Pancreas (tissue), 10 donors: Measurements from ENCODE around the gene RPSA. TPM values are rescaled to one million over a fixed set of nuclear protein-coding genes. Genes with fewer than 3 reads are reported as not detected.
"Not testable (repeated sequence)": the region's sequence is repeated elsewhere in the genome, so short reads cannot be mapped to it uniquely, and the experiment has no call there.

ENCODE experiments used
- ATAC-seq, 4 donors: fragments of 200-7000 bp; cut with Tn5 transposase; one replicate each; pipeline versions ENCODE4 v1.8.0 to v1.9.1; 2020; ENCODE audit warnings: mild to moderate bottlenecking in 4 of 4, moderate library complexity in 4 of 4
- DNase-seq, 6 donors: peaks; one replicate each; pipeline ENCODE4 v3.0.0-alpha.2; 2020
- FAIRE-seq: peaks from 2 replicates; lab custom pipeline; 2012; peaks lifted over from hg19 to GRCh38; lab: Jason Lieb, UNC
- H3K27ac ChIP-seq, 4 donors: fragments of 200-600 bp; sonication (generic); 1 replicate in 3 of 4; 2 replicates in 1 of 4; pipeline versions ENCODE4 v1.5.0 to v1.8.0; 2020
- H3K27me3 ChIP-seq, 4 donors: fragments of 200-600 bp; one replicate each; pipeline ENCODE4 v1.8.0; 2021
- H3K36me3 ChIP-seq, 3 donors: fragments of 200-600 bp; sonication (generic) in 1 of 3; one replicate each; pipeline versions ENCODE4 v1.5.0 to v1.8.0; 2020 to 2021
- H3K4me1 ChIP-seq, 3 donors: fragments of 200-600 bp; one replicate each; pipeline ENCODE4 v1.8.0; 2021
- H3K4me3 ChIP-seq, 4 donors: fragments of 200-600 bp; sonication (generic) in 2 of 4; one replicate each; pipeline versions ENCODE4 v1.5.0 to v1.8.0; 2020 to 2021
- H3K9me3 ChIP-seq, 4 donors: fragments of 200-600 bp; one replicate each; pipeline ENCODE4 v1.8.0; 2021
- CTCF ChIP-seq, 4 donors: fragments of 200-600 bp; sonication (generic) in 3 of 4; IDR thresholded peaks; one replicate each; pipeline versions ENCODE4 v1.5.0 to v1.8.0; 2021; ENCODE audit warnings: antibody characterized with exemption in 4 of 4
- WGBS, 2 donors: extraction: QIAGEN DNeasy Blood & Tissue Kit; methylation state at CpG; one replicate each; pipeline ENCODE4 v1.1.7; 2013; 5-methylcytosine and 5-hydroxymethylcytosine counted together
- intact Hi-C, 3 donors: fragments of 100-400 bp; cut with DNase I; formaldehyde crosslinking; loops; one replicate each; pipeline versions ENCODE4 v1.11.1 to v1.14.2; 2022
- polyA plus RNA-seq, 2 donors: library from polyadenylated mRNA; stranded (reverse); fragments of 200-250 nt; gene quantifications; one replicate each; pipeline ENCODE4 v1.2.3, GENCODE V29; 2013
- total RNA-seq, 6 donors: library from RNA; stranded (reverse); fragmentation: NEBNext Ultra II Directional in 4 of 6; extraction: Animal tissue kit (Norgen Biotek cat#: 25700) in 4 of 6; gene quantifications; one replicate each; pipeline versions ENCODE4 v1.2.1 to v1.2.4, GENCODE V29; 2021 to 2023
- donor health status: healthy with polysubstance abuse.
- donor health status: DM: no; HTN: no; CAD: no; lungs with moderate emphysema.
- donor health status: DM: no; HTN: no; CAD: no.
- donor health status: control.
- donor health status: control.
- donor health status: Bipolar disorder and iron deficiency.
- donor health status: DM: yes; HTN: yes; CAD: no.
- donor health status: DM: no; HTN: no; CAD: no.
- donor health status: DM: no; HTN: no; CAD: no.
- donor health status: DM: yes; HTN: yes; CAD: no.

Gene RPSA
- total and polyA plus RNA-seq, 8 donors, result 540 to 1,016 (median 773) TPM

GRCh38 chr3:39410893-39411292 is 4.4 kb downstream of the RPSA start:
- Histone ChIP-seq H3K4me3 (no peak overlapping the region), H3K36me3 (peaks cover 5 to 51% (median 25%) of the 10 kb centered on the region in 3 donors), H3K9me3 (no peaks in the 10 kb centered on the region), H3K4me1 (peaks cover 14 to 18% (median 16%) of the 10 kb centered on the region in 3 donors), H3K27me3 (no peaks in the 10 kb centered on the region), H3K27ac (no peak overlapping the region)
- FAIRE-seq (no peak), ATAC-seq (no peak), DNase-seq (no peak)
- no peak for TF ChIP-seq CTCF (IDR thresholded peaks at IDR 0.05)
- intact Hi-C loops, result no loop called here
- WGBS, 2 donors, result 93 to 98% methylated on average over 6 of the region's 7 CpGs

- Histone ChIP-seq H3K4me1 (peaks cover 13 to 16% (median 16%) of the 10 kb centered on the region in 3 donors), H3K27ac (no peak overlapping the region), H3K36me3 (peaks cover 5 to 51% (median 25%) of the 10 kb centered on the region in 3 donors), H3K9me3 (no peaks in the 10 kb centered on the region), H3K27me3 (no peaks in the 10 kb centered on the region), H3K4me3 (no peak overlapping the region)
- ATAC-seq (no peak), FAIRE-seq (no peak), DNase-seq (no peak)
- WGBS, 2 donors, result 93 to 94% methylated on average over 9 of the region's 9 CpGs
- intact Hi-C loops, result no loop called here
- no peak for TF ChIP-seq CTCF (IDR thresholded peaks at IDR 0.05)
Observed at GRCh38 chr3:39412668-39413260, 6.2 kb downstream of the RPSA start.

GRCh38 chr3:39413691-39414420 is 7.3 kb downstream of the RPSA start:
- no peak for FAIRE-seq
- H3K27ac ChIP-seq, result peak overlapping the region in 1 of 4 donors; percentile 44
- peaks cover 4 to 12% (median 10%) of the 10 kb centered on the region in 3 donors for H3K4me1 ChIP-seq
- DNase-seq, result no peak
- TF ChIP-seq CTCF (IDR thresholded peaks at IDR 0.05), result no peak
- H3K4me3 ChIP-seq, result no peak overlapping the region
- intact Hi-C loops, result no loop called here
- peak in 1 of 4 donors; percentile 2 for ATAC-seq
- H3K9me3 ChIP-seq, result no peaks in the 10 kb centered on the region
- WGBS, 2 donors, result 75 to 87% methylated on average over 6 of the region's 6 CpGs
- H3K27me3 ChIP-seq, result no peaks in the 10 kb centered on the region
- peaks cover 5 to 47% (median 25%) of the 10 kb centered on the region in 3 donors for H3K36me3 ChIP-seq

- WGBS, 2 donors, result 64 to 65% methylated on average over 2 of the region's 2 CpGs
- FAIRE-seq (no peak), DNase-seq (no peak), ATAC-seq (peak in 3 of 4 donors; percentile 35 to 38 (median 37))
- Histone ChIP-seq H3K27me3 (no peaks in the 10 kb centered on the region), H3K9me3 (no peaks in the 10 kb centered on the region), H3K4me3 (no peak overlapping the region), H3K36me3 (peaks cover 5 to 45% (median 25%) of the 10 kb centered on the region in 3 donors), H3K27ac (peak overlapping the region in 1 of 4 donors; percentile 44), H3K4me1 (peaks cover 1 to 8% (median 4%) of the 10 kb centered on the region in 3 donors)
- intact Hi-C loops, result no loop called here
- TF ChIP-seq CTCF (IDR thresholded peaks at IDR 0.05), result no peak
Observed at GRCh38 chr3:39414421-39414907, 7.9 kb downstream of the RPSA start.

- H3K4me1 ChIP-seq, FAIRE-seq, ATAC-seq, H3K9me3 ChIP-seq, H3K4me3 ChIP-seq, DNase-seq, H3K27me3 ChIP-seq, intact Hi-C loops: not testable (repeated sequence)
- H3K27ac ChIP-seq, result peak overlapping the region in 1 of 4 donors; percentile 44
- H3K36me3 ChIP-seq, result peaks cover 5 to 36% (median 19%) of the 10 kb centered on the region in 3 donors
- WGBS, 2 donors, result 66 to 75% methylated on average over 3 of the region's 3 CpGs
Observed at GRCh38 chr3:39415302-39415701, 8.8 kb downstream of the RPSA start.
